Measurements from ENCODE around the gene SPIN1. TPM values are rescaled to one million over a fixed set of nuclear protein-coding genes. Genes with fewer than 3 reads are reported as not detected.

SPIN1 gene
- total and polyA plus RNA-seq, 2 of the 8 experiments (the other 6 are each of a cell fraction or from before 2014, with no cell fraction given) = 69.9 to 139 TPM

- Histone ChIP-seq H3K14ac (ENCODE audit: insufficient read length) (no peak overlapping the region), H2BK15ac (ENCODE audit: low read length) (no peak overlapping the region), H3K9me3 (ENCODE audit: insufficient read depth in 2 of 2, low read depth in 1 of 2, low read length in 1 of 2) (no peaks in the 10 kb centered on the region), H3K27me3 (replicated peaks in 1 of 4; ENCODE audit: control insufficient read depth in 3 of 4, extremely low read depth in 1 of 4, insufficient read depth in 3 of 4, low read length in 3 of 4) (no peaks in the 10 kb centered on the region), H4K8ac (ENCODE audit: extremely low read depth, insufficient read depth, low read length) (no peak overlapping the region), H4K91ac (replicated peaks; ENCODE audit: insufficient read length, low read length) (no peak overlapping the region), H2BK120ac (replicated peaks; ENCODE audit: low read depth, low read length) (no peak overlapping the region), H3K23me2 (ENCODE audit: low read depth, low read length) (peaks cover 2% of the 10 kb centered on the region; the same call in 1 of the 2 replicates), H2BK5ac (ENCODE audit: low read depth, low read length) (no peak overlapping the region), H3K79me2 (ENCODE audit: control insufficient read depth in 1 of 2, insufficient read depth in 2 of 2, low read length in 2 of 2) (peaks cover 15 to 93% of the 10 kb centered on the region in 2 experiments), H3K4ac (replicated peaks; ENCODE audit: insufficient read length, low read depth, low read length) (no peak overlapping the region), H2AFZ (ENCODE audit: low read length) (no peak overlapping the region), H3K4me1 (replicated peaks in 1 of 4; ENCODE audit: control insufficient read depth in 3 of 4, insufficient read depth in 4 of 4, low read length in 3 of 4) (peaks cover 1 to 10% (median 8%) of the 10 kb centered on the region in 4 experiments; a peak in 6 of 7 replicates), H3K27ac (ENCODE audit: low read depth, low read length) (no peak overlapping the region), H3K36me3 (ENCODE audit: control insufficient read depth in 2 of 4, insufficient read depth in 4 of 4, low read length in 3 of 4) (peaks cover 0 to 12% (median under 1%) of the 10 kb centered on the region in 4 experiments; a peak in 2 of 8 replicates), H3K18ac (ENCODE audit: extremely low read depth, low read length) (no peak overlapping the region), H4K5ac (ENCODE audit: insufficient read length, low read depth, low read length) (no peak overlapping the region), H3K4me2 (ENCODE audit: insufficient read depth in 1 of 2, low read depth in 2 of 2, low read length in 2 of 2) (no peak overlapping the region), H3K4me3 (ENCODE audit: extremely low read depth in 1 of 4, insufficient read depth in 2 of 4, low read depth in 3 of 4, low read length in 4 of 4) (no peak overlapping the region), H4K20me1 (replicated peaks in 1 of 2; ENCODE audit: control insufficient read depth in 1 of 2, insufficient read depth in 2 of 2, low read length in 2 of 2) (peaks cover 3 to 18% of the 10 kb centered on the region in 2 experiments), H3K23ac (ENCODE audit: insufficient read length) (no peak overlapping the region), H2AK5ac (ENCODE audit: low read depth, low read length) (no peak overlapping the region), H3K9ac (replicated peaks in 1 of 4; ENCODE audit: extremely low read depth in 1 of 4, low read depth in 3 of 4, low read length in 3 of 4) (no peak overlapping the region), H2BK12ac (ENCODE audit: low read depth, low read length) (no peak overlapping the region), H2BK20ac (ENCODE audit: low read length) (no peak overlapping the region), H3K56ac (replicated peaks; ENCODE audit: insufficient read length, low read depth, low read length) (no peak overlapping the region), H3K79me1 (ENCODE audit: low read depth, low read length) (peaks cover 12% of the 10 kb centered on the region)
- WGBS, 2 experiments (ENCODE audit: extremely low coverage in 1 of 2, insufficient coverage in 1 of 2, insufficient read length in 1 of 2, insufficient replicate concordance in 2 of 2, low coverage in 1 of 2, low lambda C conversion rate in 2 of 2, missing lambda C conversion rate in 1 of 2) = 93 to 100% methylated on average over 1 of the region's 1 CpG
- CTCF ChIA-PET (ENCODE audit: partially characterized antibody) = interaction anchor here (1.0 kb wide), 2 partner anchors 9 to 116 kb away, joined by 3 to 6 read pairs; no protein-coding TSS in a partner anchor
- no peak for FAIRE-seq
- no peak for DNase-seq (ENCODE audit: low read depth in 1 of 2, low spot score in 2 of 2)
- POLR2A ChIA-PET (ENCODE audit: partially characterized antibody) = interaction anchor here (1.1 kb wide), 1 partner anchor 8 kb away, joined by 3 read pairs; no protein-coding TSS in a partner anchor
- TF ChIP-seq EZH2 (IDR thresholded peaks at IDR 0.05; ENCODE audit: low read depth, low read length, severe bottlenecking) (no peak), KDM4A (IDR thresholded peaks at IDR 0.05; ENCODE audit: low read depth, low read length, severe bottlenecking) (no peak), TAF1 (IDR thresholded peaks at IDR 0.05; ENCODE audit: low read depth, low read length) (no peak)
Observed at GRCh38 chr9:88426651-88427050, 38.4 kb downstream of the SPIN1 start.
